ENCODE results near the gene STAP2.

Gene STAP2

DNA sequence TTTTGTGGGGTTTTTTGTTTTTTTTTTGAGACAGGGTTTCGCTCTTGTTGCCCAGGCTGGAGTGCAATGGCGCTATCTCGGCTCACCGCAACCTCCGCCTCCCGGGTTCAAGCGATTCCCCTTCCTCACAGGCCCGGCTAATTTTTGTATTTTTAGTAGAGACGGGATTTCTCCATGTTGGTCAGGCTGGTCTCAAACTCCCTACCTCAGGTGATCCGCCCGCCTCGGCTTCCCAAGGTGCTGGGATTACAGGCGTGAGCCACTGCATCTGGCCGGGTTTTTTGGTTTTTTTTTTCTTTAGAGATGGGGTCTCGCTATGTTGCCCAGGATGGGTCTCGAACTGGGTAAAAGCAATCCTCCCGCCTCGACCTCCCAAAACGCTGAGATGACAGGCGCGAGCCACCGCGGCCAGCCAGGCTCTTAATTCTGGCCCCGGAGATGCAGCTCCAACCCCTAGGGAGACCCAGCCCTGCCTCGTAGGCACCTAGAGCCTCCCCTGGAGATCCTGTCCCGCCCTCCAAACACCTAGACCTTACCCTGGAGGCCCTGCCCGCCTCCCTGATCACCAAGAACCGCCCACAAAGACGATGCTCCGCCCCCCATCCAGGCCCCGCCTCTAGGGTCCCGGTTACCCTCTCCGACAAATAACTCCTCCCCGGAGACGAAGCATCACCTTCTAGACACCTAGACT, 9.5 kb downstream of the STAP2 start:
- in situ Hi-C loops (cut with HindIII; ENCODE audit: low sequenced_read_pairs), result loop anchor here (5.0 kb wide), 3 partner anchors 57 to 88 kb away; partner anchors contain the start of gene YJU2

- in situ Hi-C loops (cut with HindIII; ENCODE audit: low sequenced_read_pairs), result loop anchor here (5.0 kb wide), 3 partner anchors 56 to 89 kb away; partner anchors contain the start of gene YJU2
Observed at GRCh38 chr19:4328243-4328990, 10.2 kb downstream of the STAP2 start.

DNA sequence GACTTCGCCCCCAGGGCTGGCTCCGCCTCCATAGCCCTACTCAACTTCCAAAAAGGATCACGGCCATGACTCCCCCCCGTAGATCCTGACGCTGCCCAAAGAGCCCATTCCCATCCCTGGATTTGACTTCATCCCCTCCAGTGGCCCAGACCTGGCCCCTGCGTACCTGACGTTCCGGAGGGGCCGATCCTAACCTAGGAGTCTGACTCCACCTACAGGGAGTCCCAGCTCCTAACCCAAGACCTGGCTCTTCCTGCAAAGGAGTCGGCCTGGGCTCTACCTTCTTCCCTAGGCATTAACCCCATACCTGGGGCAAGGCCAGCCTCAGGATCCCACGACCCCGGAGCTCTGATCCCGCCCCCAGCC, 10.8 kb downstream of the STAP2 start:
- in situ Hi-C loops (cut with HindIII; ENCODE audit: low sequenced_read_pairs), result loop anchor here (5.0 kb wide), 3 partner anchors 56 to 89 kb away; partner anchors contain the start of gene YJU2

- in situ Hi-C loops (cut with HindIII; ENCODE audit: low sequenced_read_pairs), result loop anchor here (5.0 kb wide), 3 partner anchors 55 to 90 kb away; partner anchors contain the start of gene YJU2
Observed at GRCh38 chr19:4327252-4327876, 11.3 kb downstream of the STAP2 start.

DNA sequence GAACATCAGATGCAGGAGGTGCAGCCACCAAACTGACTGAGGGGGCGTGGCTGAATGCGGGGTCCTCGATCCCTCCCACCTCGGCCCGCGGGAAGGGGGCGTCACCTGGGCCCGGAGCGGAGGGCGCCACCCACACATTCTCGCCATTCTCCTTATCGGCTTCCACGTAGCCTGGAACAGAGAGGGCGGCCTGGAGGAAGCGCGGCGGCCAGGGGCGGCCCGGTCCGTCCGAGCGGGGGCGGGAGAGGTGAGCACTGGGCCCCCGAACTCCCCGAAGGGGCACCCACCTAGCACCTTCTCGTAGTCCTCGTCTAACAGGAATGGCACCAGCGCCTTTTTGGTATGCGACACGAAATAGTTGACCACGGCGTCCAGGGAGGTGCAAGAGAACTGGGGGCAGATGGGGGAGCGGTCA, 11.8 kb downstream of the STAP2 start:
- in situ Hi-C loops (cut with HindIII; ENCODE audit: low sequenced_read_pairs), result loop anchor here (5.0 kb wide), 3 partner anchors 55 to 90 kb away; partner anchors contain the start of gene YJU2

- in situ Hi-C loops (cut with HindIII; ENCODE audit: low sequenced_read_pairs), result loop anchor here (5.0 kb wide), 3 partner anchors 54 to 91 kb away; partner anchors contain the start of gene YJU2
Observed at GRCh38 chr19:4326215-4326836, 12.3 kb downstream of the STAP2 start.

- in situ Hi-C loops (cut with HindIII; ENCODE audit: low sequenced_read_pairs), result no loop called here
Observed at GRCh38 chr19:4324228-4324627, 14.4 kb downstream of the STAP2 start.

GRCh38 chr19:4323692-4324091, 14.9 kb downstream of the STAP2 start:
- in situ Hi-C loops (cut with HindIII; ENCODE audit: low sequenced_read_pairs), result no loop called here

DNA sequence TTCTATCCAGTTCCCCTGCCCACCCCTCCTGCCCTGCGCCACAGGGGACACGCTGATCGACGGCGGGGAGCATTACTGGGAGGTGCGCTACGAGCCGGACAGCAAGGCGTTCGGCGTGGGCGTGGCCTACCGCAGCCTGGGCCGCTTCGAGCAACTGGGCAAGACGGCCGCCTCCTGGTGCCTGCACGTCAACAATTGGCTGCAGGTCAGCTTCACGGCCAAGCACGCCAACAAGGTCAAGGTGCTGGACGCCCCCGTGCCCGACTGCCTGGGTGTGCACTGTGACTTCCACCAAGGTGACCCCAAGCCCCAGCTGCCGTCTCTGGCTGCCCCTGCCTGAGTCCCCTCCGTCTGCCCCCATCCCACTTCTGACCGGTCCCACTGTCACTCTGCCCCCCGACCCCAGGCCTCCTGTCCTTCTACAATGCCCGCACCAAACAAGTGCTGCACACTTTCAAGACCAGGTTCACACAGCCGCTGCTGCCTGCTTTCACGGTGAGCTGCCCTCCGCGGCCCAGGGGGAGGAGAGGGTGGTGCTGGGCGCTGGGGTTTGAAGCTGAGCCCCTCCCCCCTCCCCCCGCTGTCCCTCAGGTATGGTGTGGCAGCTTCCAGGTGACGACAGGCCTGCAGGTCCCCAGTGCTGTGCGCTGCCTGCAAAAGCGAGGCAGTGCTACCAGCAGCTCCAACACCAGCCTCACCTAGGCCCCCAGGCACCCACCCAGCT, 15.5 kb downstream of the STAP2 start:
- in situ Hi-C loops (cut with HindIII; ENCODE audit: low sequenced_read_pairs), result no loop called here

- in situ Hi-C loops (cut with HindIII; ENCODE audit: low sequenced_read_pairs), result no loop called here
Observed at GRCh38 chr19:4320419-4320818, 18.2 kb downstream of the STAP2 start.

DNA sequence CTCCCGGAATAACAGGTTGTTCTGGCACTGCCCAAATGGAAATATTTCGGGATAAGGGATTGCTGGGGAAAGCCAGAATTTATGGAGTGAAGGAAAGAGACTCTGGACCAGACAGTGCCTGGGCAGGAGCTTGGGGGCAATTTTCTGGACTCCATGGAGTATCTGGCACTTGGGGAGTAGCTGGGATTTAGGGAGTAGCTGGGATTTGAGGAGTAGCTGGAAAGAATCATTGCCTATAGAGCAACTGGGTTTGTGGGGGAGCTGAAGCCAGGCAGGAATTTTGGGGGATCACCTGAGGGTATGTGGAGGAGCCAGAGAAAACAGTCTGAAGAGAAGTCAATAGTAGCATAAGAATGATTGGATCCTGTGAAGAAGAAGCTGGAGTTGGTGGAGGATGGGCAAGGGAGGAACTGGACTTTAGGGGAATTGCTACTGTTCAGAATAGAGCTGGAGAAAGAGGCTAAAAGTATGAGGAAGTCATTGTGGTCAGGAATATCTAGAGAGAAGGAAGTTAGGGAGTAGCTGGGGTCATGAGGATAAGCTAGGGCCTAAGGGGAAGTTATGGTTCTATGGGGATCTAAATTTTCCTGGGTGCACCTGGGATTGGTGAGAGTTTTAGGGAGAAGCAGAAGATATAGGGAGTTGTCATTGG, 19.4 kb downstream of the STAP2 start:
- in situ Hi-C loops (cut with HindIII; ENCODE audit: low sequenced_read_pairs), result no loop called here

GRCh38 chr19:4318460-4318859, 20.2 kb downstream of the STAP2 start:
- in situ Hi-C loops (cut with HindIII; ENCODE audit: low sequenced_read_pairs), result no loop called here

DNA sequence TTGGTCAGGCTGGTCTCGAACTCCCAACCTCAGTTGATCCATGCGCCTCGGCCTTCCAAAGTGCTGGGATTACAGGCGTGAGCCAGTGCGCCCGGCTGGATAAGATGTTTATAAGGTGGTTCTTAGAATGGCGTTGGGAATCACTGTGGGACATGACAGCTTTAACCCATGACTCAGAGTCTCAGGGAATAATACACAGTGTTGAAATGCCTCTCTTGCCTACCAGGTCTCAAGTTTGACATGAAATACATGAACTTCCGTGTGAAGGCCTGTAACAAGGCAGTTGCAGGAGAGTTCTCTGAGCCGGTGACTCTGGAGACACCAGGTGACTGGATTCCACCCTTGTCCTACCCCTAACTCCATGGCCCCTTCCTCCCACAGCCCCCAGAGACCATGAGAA, 21.7 kb downstream of the STAP2 start:
- in situ Hi-C loops (cut with HindIII; ENCODE audit: low sequenced_read_pairs), result no loop called here

DNA sequence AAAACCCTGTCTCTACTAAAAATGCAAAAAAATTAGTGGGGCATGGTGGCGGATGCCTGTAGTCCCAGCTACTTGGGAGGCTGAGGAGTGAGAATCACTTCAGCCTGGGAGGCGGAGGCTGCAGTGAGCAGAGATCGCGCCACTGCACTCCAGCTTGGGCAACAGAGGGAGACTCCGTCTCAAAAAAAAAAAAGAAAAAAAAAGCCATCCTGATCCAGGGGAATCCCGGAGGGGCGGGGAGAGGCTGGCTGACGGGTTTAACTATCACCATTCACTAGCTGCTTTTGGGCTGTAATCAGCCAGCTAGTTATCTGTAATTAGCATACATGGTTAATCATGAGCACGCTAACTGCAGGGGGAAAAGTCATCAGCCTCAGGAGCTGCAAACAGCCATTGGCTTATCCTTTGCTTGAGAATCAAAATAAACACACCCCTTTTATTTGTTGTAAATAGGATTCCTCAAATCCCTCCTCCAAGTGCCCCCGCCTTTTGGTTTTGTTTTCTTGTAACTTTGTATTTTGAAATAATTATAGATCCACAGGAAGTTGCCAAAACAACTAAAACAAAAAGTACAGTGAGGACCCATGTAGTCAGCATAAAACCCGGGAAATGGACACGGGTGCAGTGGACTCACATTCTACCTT, 24.7 kb downstream of the STAP2 start:
- in situ Hi-C loops (cut with HindIII; ENCODE audit: low sequenced_read_pairs), result no loop called here

- in situ Hi-C loops (cut with HindIII; ENCODE audit: low sequenced_read_pairs), result no loop called here
Observed at GRCh38 chr19:4310247-4311121, 28.1 kb downstream of the STAP2 start.

DNA sequence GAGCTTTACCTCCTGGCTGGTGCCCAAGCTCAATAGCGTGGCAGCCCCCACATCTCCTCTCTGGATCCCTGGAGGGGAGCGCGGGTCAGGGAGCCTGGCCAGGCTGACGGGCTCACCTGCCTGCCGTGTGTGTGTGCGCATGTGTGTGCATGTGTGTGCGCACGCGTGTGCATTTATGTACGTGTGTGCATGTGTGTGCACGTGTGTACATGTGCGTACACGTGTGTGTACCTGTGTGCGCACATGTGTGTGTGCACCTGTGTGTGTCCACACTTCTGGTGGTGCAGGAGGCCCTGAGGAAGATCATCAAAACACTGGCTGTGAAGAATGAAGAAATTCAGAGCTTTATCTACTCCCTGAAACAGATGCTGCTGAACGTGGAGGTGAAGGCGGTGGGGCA, 33.0 kb downstream of the STAP2 start:
- in situ Hi-C loops (cut with HindIII; ENCODE audit: low sequenced_read_pairs), result no loop called here

- in situ Hi-C loops (cut with HindIII; ENCODE audit: low sequenced_read_pairs), result no loop called here
Observed at GRCh38 chr19:4305257-4305612, 33.4 kb downstream of the STAP2 start.

DNA sequence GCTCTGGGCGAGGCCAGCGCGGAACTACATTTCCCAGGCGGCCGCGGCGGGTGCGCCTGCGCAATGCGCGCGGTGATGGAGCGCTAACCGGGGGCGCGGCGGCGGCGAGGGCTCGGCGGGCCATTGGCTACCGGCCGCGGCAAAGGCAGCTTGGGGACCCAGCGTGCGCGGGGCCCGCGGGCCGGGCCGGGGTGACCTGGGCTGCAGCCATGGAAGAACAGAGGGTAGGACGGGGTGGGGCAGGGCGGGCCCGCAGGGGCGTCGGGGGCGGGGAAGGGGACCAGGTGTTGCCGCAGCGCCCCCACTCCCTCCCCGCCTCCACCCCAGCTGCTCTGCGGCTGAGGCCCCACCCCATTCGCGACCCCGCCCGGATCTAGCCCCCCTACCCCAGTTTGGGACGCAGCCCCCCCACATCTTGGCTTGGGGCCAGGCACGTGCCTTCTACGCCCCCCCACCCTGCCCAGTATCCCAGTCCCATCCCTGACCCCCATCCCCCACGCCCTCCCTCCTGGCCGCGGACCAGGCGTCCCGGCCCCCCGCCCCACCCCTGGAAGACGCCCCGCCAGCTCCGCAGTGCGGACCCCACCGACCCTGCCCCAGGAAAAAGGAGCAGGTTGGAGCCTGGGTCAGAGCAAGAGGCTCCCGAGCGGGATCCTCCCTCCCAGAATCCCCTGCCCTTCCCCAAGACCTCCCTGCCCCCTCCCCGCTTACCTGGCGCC, 33.9 kb downstream of the STAP2 start, which contains the start of gene FSD1:
TSS of gene FSD1 (plus strand) at position 61 of the 719 bp plus-strand sequence. CDS start at position 210, 149 bp downstream.
- in situ Hi-C loops (cut with HindIII; ENCODE audit: low sequenced_read_pairs), result no loop called here
